HepG2 (cell line): ENCODE measurements around the gene NEDD4L. TPM values are rescaled to one million over a fixed set of nuclear protein-coding genes. Genes with fewer than 3 reads are reported as not detected.
A peak's percentile ranks its signal among the peaks of the same experiment; 100 is the strongest.

ENCODE experiments used
- ATF4 ChIP-seq, 2 experiments: fragments of 450-650 bp in 1 of 2; sonication (generic) in 1 of 2; formaldehyde crosslinking; IDR thresholded peaks; 2 replicates each; pipeline versions ENCODE4 v1.5.0 to v1.8.0; 2020 to 2022; ENCODE audit warnings: mild to moderate bottlenecking in 1 of 2, missing genetic modification reagents in 1 of 2
- ATF5 ChIP-seq: sonication (generic); formaldehyde crosslinking; IDR thresholded peaks from 2 replicates; pipeline ENCODE4 v1.4.0; 2020; ENCODE audit warnings: mild to moderate bottlenecking, low read depth, missing genetic modification reagents
- KMT2A ChIP-seq: sonication (generic); formaldehyde crosslinking; IDR thresholded peaks from 2 replicates; pipeline ENCODE4 v1.4.0; 2020; ENCODE audit warnings: missing genetic modification reagents
- NCOA5 ChIP-seq: sonication (generic); formaldehyde crosslinking; IDR thresholded peaks from 2 replicates; pipeline ENCODE4 v1.4.0; 2020; ENCODE audit warnings: missing genetic modification reagents
- NR3C1 ChIP-seq: sonication (generic); formaldehyde crosslinking; IDR thresholded peaks from 2 replicates; pipeline ENCODE4 v1.4.0; 2020; ENCODE audit warnings: missing genetic modification reagents
- PAWR ChIP-seq: sonication (generic); formaldehyde crosslinking; IDR thresholded peaks from 2 replicates; pipeline ENCODE4 v1.4.0; 2020; ENCODE audit warnings: missing genetic modification reagents, mild to moderate bottlenecking, borderline replicate concordance
- REXO4 ChIP-seq: sonication (generic); formaldehyde crosslinking; IDR thresholded peaks from 2 replicates; pipeline ENCODE4 v1.8.0; 2022; ENCODE audit warnings: missing genetic modification reagents, mild to moderate bottlenecking, borderline replicate concordance
- RXRA ChIP-seq: sonication (generic); formaldehyde crosslinking; IDR thresholded peaks from 2 replicates; pipeline ENCODE4 v1.5.1; 2020; ENCODE audit warnings: missing genetic modification reagents
- SRSF9 ChIP-seq: fragments of 200-400 bp; formaldehyde crosslinking; IDR thresholded peaks from 2 replicates; pipeline ENCODE4 v1.6.1; 2018; ENCODE audit warnings: borderline replicate concordance, mild to moderate bottlenecking, low read depth, low read length; ENCODE audit not compliant: insufficient read depth, poor library complexity, severe bottlenecking
- USF2 ChIP-seq, 2 experiments: sonication (generic) in 1 of 2; formaldehyde crosslinking in 1 of 2; IDR thresholded peaks; 2 replicates each; pipeline versions ENCODE4 v1.5.1 to v1.6.1; 2011 to 2020; ENCODE audit warnings: borderline replicate concordance in 1 of 2, low read depth in 1 of 2, low read length in 1 of 2, mild to moderate bottlenecking in 1 of 2, missing genetic modification reagents in 1 of 2, moderate library complexity in 1 of 2
- ZBTB4 ChIP-seq: sonication (generic); formaldehyde crosslinking; IDR thresholded peaks from 2 replicates; pipeline ENCODE4 v1.4.0; 2020; ENCODE audit warnings: missing genetic modification reagents, mild to moderate bottlenecking, borderline replicate concordance
- ZC3H4 ChIP-seq: sonication (generic); formaldehyde crosslinking; IDR thresholded peaks from 2 replicates; pipeline ENCODE4 v1.4.0; 2020; ENCODE audit warnings: missing genetic modification reagents, borderline replicate concordance
- ZFP82 ChIP-seq: sonication (generic); formaldehyde crosslinking; IDR thresholded peaks from 2 replicates; pipeline ENCODE4 v1.5.1; 2020; ENCODE audit warnings: mild to moderate bottlenecking, missing genetic modification reagents, borderline replicate concordance
- ZNF512B ChIP-seq: sonication (generic); formaldehyde crosslinking; IDR thresholded peaks from 2 replicates; pipeline ENCODE4 v1.5.1; 2020; ENCODE audit warnings: missing genetic modification reagents, mild to moderate bottlenecking, borderline replicate concordance
- ZNF569 ChIP-seq: sonication (generic); formaldehyde crosslinking; IDR thresholded peaks from 2 replicates; pipeline ENCODE4 v1.5.0; 2020; ENCODE audit warnings: mild to moderate bottlenecking, missing genetic modification reagents, moderate library complexity, borderline replicate concordance
- ZNF691 ChIP-seq: sonication (generic); formaldehyde crosslinking; IDR thresholded peaks from 2 replicates; pipeline ENCODE4 v1.4.0; 2020; ENCODE audit warnings: missing genetic modification reagents, low read depth, mild to moderate bottlenecking, borderline replicate concordance
- polyA plus RNA-seq, 8 experiments: library from polyadenylated mRNA; depleted of rRNA in 3 of 8; stranded (reverse) in 7 of 8; unstranded in 1 of 8; fragments of >200 nt; fragmentation: Illumina TruSeq in 4 of 8; extraction: Trizol in 4 of 8; gene quantifications; 2 replicates each; pipeline versions ENCODE4 v1.2.1 to v1.2.3, GENCODE V29; 2011 to 2016; ENCODE audit warnings: low read depth in 4 of 8, missing spikeins in 1 of 8, mixed read lengths in 1 of 8; ENCODE audit not compliant: insufficient read depth in 1 of 8
- total RNA-seq, 5 experiments: library from RNA; depleted of rRNA; stranded (reverse); fragments of >200 nt; fragmentation: Illumina TruSeq; extraction: Trizol; gene quantifications; 2 replicates each; pipeline ENCODE4 v1.2.3, GENCODE V29; 2016; ENCODE audit warnings: low read depth in 1 of 5

NEDD4L gene
- total and polyA plus RNA-seq, 2 of the 13 experiments (the other 11 are each of a cell fraction or from before 2014, with no cell fraction given) = 168 to 390 TPM

GRCh38 chr18:58223717-58224424, 179.8 kb downstream of the NEDD4L start (continued):
- TF ChIP-seq KMT2A (CRISPR knock-in tag) (no peak), ZFP82 (CRISPR knock-in tag) (no peak), RXRA (CRISPR knock-in tag) (peak; percentile 46; the same call in 1 of the 2 replicates), ZNF569 (no peak), NR3C1 (CRISPR knock-in tag) (no peak), ZBTB4 (CRISPR knock-in tag) (no peak), PAWR (CRISPR knock-in tag) (no peak), ATF4 (CRISPR knock-in tag; IDR thresholded peaks at IDR 0.05) (peak in 1 of 2 experiments; percentile 58; a peak in 2 of 4 replicates), ZNF691 (CRISPR knock-in tag) (no peak), ZC3H4 (CRISPR knock-in tag) (no peak), ZNF512B (CRISPR knock-in tag) (no peak), USF2 (IDR thresholded peaks at IDR 0.05; ENCODE audit: low read depth, low read length) (no peak), USF2 (CRISPR knock-in tag; IDR thresholded peaks at IDR 0.05; ENCODE audit: borderline replicate concordance) (no peak), NCOA5 (CRISPR knock-in tag) (no peak), ATF5 (CRISPR knock-in tag) (no peak), SRSF9 (no peak), REXO4 (CRISPR knock-in tag) (no peak)
